HEK293 (cell line): ENCODE measurements around the gene ARSJ.

Source experiments
- AEBP2 ChIP-seq: fragments of 450-650 bp; formaldehyde crosslinking; IDR thresholded peaks from 2 replicates; pipeline ENCODE4 v1.5.1; 2016; ENCODE audit warnings: missing biosample characterization, missing genetic modification characterization, borderline replicate concordance
- ELK4 ChIP-seq: IDR thresholded peaks from 2 replicates; pipeline ENCODE4 v1.6.1; 2011; ENCODE audit warnings: mild to moderate bottlenecking, low read depth, low read length, borderline replicate concordance
- GLI4 ChIP-seq: fragments of 450-650 bp; formaldehyde crosslinking; IDR thresholded peaks from 2 replicates; pipeline ENCODE4 v1.5.1; 2016; ENCODE audit warnings: missing biosample characterization, missing genetic modification characterization
- HIC1 ChIP-seq: fragments of 450-650 bp; formaldehyde crosslinking; IDR thresholded peaks from 2 replicates; pipeline ENCODE4 v1.5.1; 2016; ENCODE audit warnings: missing biosample characterization, missing genetic modification characterization
- IKZF3 ChIP-seq: fragments of 450-650 bp; IDR thresholded peaks from 2 replicates; pipeline ENCODE4 v1.5.0; 2018; ENCODE audit warnings: missing biosample characterization, mild to moderate bottlenecking, missing genetic modification characterization, moderate library complexity
- KLF1 ChIP-seq: fragments of 450-650 bp; formaldehyde crosslinking; IDR thresholded peaks from 2 replicates; pipeline ENCODE4 v1.5.1; 2016; ENCODE audit warnings: missing biosample characterization, missing genetic modification characterization
- KLF7 ChIP-seq: fragments of 450-650 bp; formaldehyde crosslinking; IDR thresholded peaks from 2 replicates; pipeline ENCODE4 v1.5.1; 2016; ENCODE audit warnings: missing biosample characterization, missing genetic modification characterization, borderline replicate concordance
- MZF1 ChIP-seq: fragments of 450-650 bp; formaldehyde crosslinking; IDR thresholded peaks from 2 replicates; pipeline ENCODE4 v1.5.1; 2017; ENCODE audit warnings: missing biosample characterization, missing genetic modification characterization, borderline replicate concordance
- RBAK ChIP-seq: fragments of 450-650 bp; formaldehyde crosslinking; IDR thresholded peaks from 2 replicates; pipeline ENCODE4 v1.5.1; 2016; ENCODE audit warnings: missing biosample characterization, missing genetic modification characterization
- REST ChIP-seq: fragments of 450-650 bp; formaldehyde crosslinking; IDR thresholded peaks from 2 replicates; pipeline ENCODE4 v1.5.1; 2016; ENCODE audit warnings: missing biosample characterization, missing genetic modification characterization
- WT1 ChIP-seq: fragments of 450-650 bp; formaldehyde crosslinking; IDR thresholded peaks from 2 replicates; pipeline ENCODE4 v1.5.1; 2016; ENCODE audit warnings: missing biosample characterization, missing genetic modification characterization
- ZFP3 ChIP-seq: fragments of 450-650 bp; formaldehyde crosslinking; IDR thresholded peaks from 2 replicates; pipeline ENCODE4 v1.5.1; 2016; ENCODE audit warnings: low read depth, missing biosample characterization, missing genetic modification characterization
- ZFP41 ChIP-seq: fragments of 450-650 bp; formaldehyde crosslinking; IDR thresholded peaks from 2 replicates; pipeline ENCODE4 v1.5.1; 2016; ENCODE audit warnings: missing biosample characterization, missing genetic modification characterization, borderline replicate concordance
- ZNF112 ChIP-seq: fragments of 450-650 bp; formaldehyde crosslinking; IDR thresholded peaks from 2 replicates; pipeline ENCODE4 v1.5.0; 2017; ENCODE audit warnings: missing biosample characterization, missing genetic modification characterization
- ZNF157 ChIP-seq: fragments of 450-650 bp; formaldehyde crosslinking; IDR thresholded peaks from 2 replicates; pipeline ENCODE4 v1.5.1; 2016; ENCODE audit warnings: missing biosample characterization, missing genetic modification characterization
- ZNF248 ChIP-seq: fragments of 450-650 bp; formaldehyde crosslinking; IDR thresholded peaks from 2 replicates; pipeline ENCODE4 v1.5.1; 2017; ENCODE audit warnings: missing biosample characterization, missing genetic modification characterization
- ZNF292 ChIP-seq: fragments of 450-650 bp; formaldehyde crosslinking; IDR thresholded peaks from 2 replicates; pipeline ENCODE4 v1.5.1; 2016; ENCODE audit warnings: low read depth, missing biosample characterization, missing genetic modification characterization, borderline replicate concordance
- ZNF302 ChIP-seq: fragments of 450-650 bp; formaldehyde crosslinking; IDR thresholded peaks from 2 replicates; pipeline ENCODE4 v1.5.1; 2016; ENCODE audit warnings: missing biosample characterization, missing genetic modification characterization, low read depth
- ZNF341 ChIP-seq: fragments of 450-650 bp; formaldehyde crosslinking; IDR thresholded peaks from 2 replicates; pipeline ENCODE4; 2016; ENCODE audit warnings: low read depth, missing biosample characterization, missing genetic modification characterization
- ZNF366 ChIP-seq: fragments of 450-650 bp; formaldehyde crosslinking; conservative IDR thresholded peaks from 2 replicates; pipeline ENCODE4 v1.5.1; 2016; ENCODE audit warnings: missing biosample characterization, missing genetic modification characterization
- ZNF391 ChIP-seq: fragments of 450-650 bp; formaldehyde crosslinking; IDR thresholded peaks from 2 replicates; pipeline ENCODE4 v1.5.1; 2016; ENCODE audit warnings: low read depth, missing biosample characterization, missing genetic modification characterization, borderline replicate concordance
- ZNF423 ChIP-seq: fragments of 450-650 bp; formaldehyde crosslinking; IDR thresholded peaks from 2 replicates; pipeline ENCODE4 v1.5.1; 2016; ENCODE audit warnings: missing biosample characterization, missing genetic modification characterization
- ZNF488 ChIP-seq: fragments of 450-650 bp; formaldehyde crosslinking; IDR thresholded peaks from 2 replicates; pipeline ENCODE4 v1.5.1; 2016; ENCODE audit warnings: missing biosample characterization, missing genetic modification characterization
- ZNF544 ChIP-seq: fragments of 450-650 bp; formaldehyde crosslinking; IDR thresholded peaks from 2 replicates; pipeline ENCODE4 v1.5.0; 2017; ENCODE audit warnings: missing biosample characterization, missing genetic modification characterization
- ZNF548 ChIP-seq: fragments of 450-650 bp; formaldehyde crosslinking; IDR thresholded peaks from 2 replicates; pipeline ENCODE4 v1.5.1; 2016; ENCODE audit warnings: missing biosample characterization, missing genetic modification characterization
- ZNF639 ChIP-seq: fragments of 450-650 bp; formaldehyde crosslinking; IDR thresholded peaks from 2 replicates; pipeline ENCODE4 v1.5.1; 2016; ENCODE audit warnings: missing biosample characterization, missing genetic modification characterization
- ZNF677 ChIP-seq: fragments of 450-650 bp; IDR thresholded peaks from 2 replicates; pipeline ENCODE4 v1.5.0; 2018; ENCODE audit warnings: missing biosample characterization, mild to moderate bottlenecking, missing genetic modification characterization, moderate library complexity
- ZNF768 ChIP-seq: fragments of 450-650 bp; formaldehyde crosslinking; IDR thresholded peaks from 2 replicates; pipeline ENCODE4 v1.5.1; 2018; ENCODE audit warnings: missing biosample characterization, mild to moderate bottlenecking, missing genetic modification characterization
- ZNF792 ChIP-seq: fragments of 450-650 bp; formaldehyde crosslinking; IDR thresholded peaks from 2 replicates; pipeline ENCODE4 v1.5.1; 2016; ENCODE audit warnings: missing biosample characterization, missing genetic modification characterization
- ZSCAN23 ChIP-seq: fragments of 450-650 bp; formaldehyde crosslinking; IDR thresholded peaks from 2 replicates; pipeline ENCODE4 v1.5.1; 2016; ENCODE audit warnings: missing biosample characterization, missing genetic modification characterization

The ARSJ gene

GRCh38 chr4:113979148-113979904 is at the start of gene ARSJ (continued):
- TF ChIP-seq REST (tag by site-specific recombination) = no peak
- TF ChIP-seq ZNF639 (tag by site-specific recombination) = no peak
- no peak for TF ChIP-seq ZNF488
- TF ChIP-seq ZNF248 (tag by site-specific recombination) = no peak
- no peak for TF ChIP-seq ZNF112 (tag by site-specific recombination)
- TF ChIP-seq ZNF302 (tag by site-specific recombination) = no peak
- TF ChIP-seq ZNF677 (tag by site-specific recombination) = no peak
- no peak for TF ChIP-seq ELK4
- TF ChIP-seq ZNF366 = peak; percentile 49; the same call in 1 of the 2 replicates
- TF ChIP-seq ZSCAN23 (tag by site-specific recombination) = no peak
- no peak for TF ChIP-seq RBAK (tag by site-specific recombination)
- no peak for TF ChIP-seq WT1
- TF ChIP-seq ZNF792 (tag by site-specific recombination) = no peak
- no peak for TF ChIP-seq ZFP41
- TF ChIP-seq ZNF341 (tag by site-specific recombination) = peak; percentile 69
- TF ChIP-seq ZNF423 (tag by site-specific recombination) = no peak
- no peak for TF ChIP-seq ZNF391 (tag by site-specific recombination)
- no peak for TF ChIP-seq ZNF292 (tag by site-specific recombination)
- TF ChIP-seq AEBP2 (tag by site-specific recombination) = no peak
- TF ChIP-seq ZNF768 = no peak
- TF ChIP-seq HIC1 = no peak
- TF ChIP-seq ZNF157 = no peak
- TF ChIP-seq ZNF544 (tag by site-specific recombination) = no peak
- peak; percentile 60; the same call in 1 of the 2 replicates for TF ChIP-seq MZF1 (tag by site-specific recombination)
- peak; percentile 74; the same call in 1 of the 2 replicates for TF ChIP-seq IKZF3 (tag by site-specific recombination)
- TF ChIP-seq GLI4 (tag by site-specific recombination) = no peak
- TF ChIP-seq ZFP3 (tag by site-specific recombination) = no peak
- no peak for TF ChIP-seq KLF7 (tag by site-specific recombination)
- no peak for TF ChIP-seq ZNF548
- no peak for TF ChIP-seq KLF1 (tag by site-specific recombination)
